K562 (cell line): Measurements from ENCODE around the gene POLR2L. TPM values are rescaled to one million over a fixed set of nuclear protein-coding genes. Genes with fewer than 3 reads are reported as not detected.

Experiments used
- ATAC-seq: fragments of 200-7000 bp; cut with Tn5 transposase; 3 replicates; pipeline ENCODE4 v1.9.1; 2020; ENCODE audit warnings: moderate library complexity
- BruUV-seq: library from RNA; stranded (reverse); fragments of 400-500 nt; replicated peaks from 2 replicates; lab custom pipeline; 2021; lab: Mats Ljungman, UMichigan
- CTCF ChIA-PET: fragments of 300-600 bp; formaldehyde crosslinking; extraction: SDS; loops from one replicate; lab custom pipeline; 2021; ENCODE audit warnings: low intra/inter-chr PET ratio; lab: Yijun Ruan, JAX
- POLR2A ChIA-PET: fragments of 300-600, 350-650 bp; sonication (Branson Sonifier 250); formaldehyde crosslinking; extraction: SDS; loops from one replicate; lab custom pipeline; 2021; ENCODE audit warnings: antibody characterized with exemption, inconsistent platforms; lab: Yijun Ruan, JAX
- DNase-seq, 4 experiments: peaks; one replicate each; pipeline versions ENCODE4 v3.0.0 to v3.0.0-alpha.2; 2011 to 2018; ENCODE audit warnings: low spot score in 3 of 4, mixed read lengths in 3 of 4; ENCODE audit errors: extremely low read depth in 1 of 4
- FAIRE-seq: peaks from 2 replicates; lab custom pipeline; 2011; peaks lifted over from hg19 to GRCh38; lab: Jason Lieb, UNC
- H2AFZ ChIP-seq: 2 replicates; pipeline ENCODE4 v1.6.0; 2011; ENCODE audit warnings: low read depth, low read length, control low read depth, inconsistent platforms
- H3K27ac ChIP-seq: fragments of 200-600 bp; 3 replicates; pipeline ENCODE4 v1.8.0; 2011; ENCODE audit warnings: low read depth, mild to moderate bottlenecking, control low read depth, inconsistent platforms, low read length, moderate library complexity, mixed read lengths; ENCODE audit errors: extremely low read depth
- H3K27me3 ChIP-seq, 2 experiments: fragments of 300-600 bp in 1 of 2; 2 replicates in 1 of 2; 3 replicates in 1 of 2; pipeline versions ENCODE4 v1.6.0 to v1.8.0; 2011; ENCODE audit warnings: inconsistent platforms in 2 of 2, low read length in 2 of 2, mild to moderate bottlenecking in 1 of 2, mixed read lengths in 1 of 2, moderate library complexity in 1 of 2; ENCODE audit not compliant: control insufficient read depth in 2 of 2, insufficient read depth in 2 of 2
- H3K36me3 ChIP-seq: fragments of 300-600 bp; 3 replicates; pipeline ENCODE4 v1.8.0; 2011; ENCODE audit warnings: mild to moderate bottlenecking, low read length, inconsistent platforms; ENCODE audit not compliant: control insufficient read depth, insufficient read depth
- H3K4me1 ChIP-seq, 2 experiments: fragments of 200-600 bp in 1 of 2; replicated peaks in 1 of 2; 2 replicates in 1 of 2; 3 replicates in 1 of 2; pipeline versions ENCODE4 v1.5.1 to v1.8.0; 2011; ENCODE audit warnings: inconsistent platforms in 2 of 2, low read length in 2 of 2, mild to moderate bottlenecking in 1 of 2, mixed read lengths in 1 of 2, moderate library complexity in 1 of 2; ENCODE audit not compliant: control insufficient read depth in 2 of 2, insufficient read depth in 2 of 2
- H3K4me2 ChIP-seq: 2 replicates; pipeline ENCODE4 v1.6.1; 2011; ENCODE audit warnings: low read length, control low read depth, inconsistent platforms, mixed read lengths; ENCODE audit not compliant: insufficient read depth
- H3K4me3 ChIP-seq: fragments of 200-600 bp; sonication (generic), shearing (Covaris generic); 2 replicates; pipeline ENCODE4 v1.5.1; 2016; ENCODE audit warnings: control low read depth, inconsistent platforms
- H3K79me2 ChIP-seq: fragments of 200-600 bp; 3 replicates; pipeline ENCODE4 v1.8.0; 2011; ENCODE audit warnings: low read length, inconsistent platforms; ENCODE audit not compliant: control insufficient read depth, insufficient read depth
- H3K9ac ChIP-seq, 2 experiments: 2 replicates each; pipeline versions ENCODE4 v1.6.0 to v1.6.1; 2011; ENCODE audit warnings: low read depth in 2 of 2, low read length in 2 of 2, control low read depth in 1 of 2, inconsistent platforms in 1 of 2, mild to moderate bottlenecking in 1 of 2, mixed read lengths in 1 of 2; ENCODE audit not compliant: insufficient read depth in 1 of 2
- H3K9me1 ChIP-seq: one replicate; pipeline ENCODE4 v1.6.0; 2011; ENCODE audit warnings: inconsistent platforms, mild to moderate bottlenecking, low read length, moderate library complexity; ENCODE audit not compliant: control insufficient read depth, insufficient read depth
- H3K9me3 ChIP-seq: replicated peaks from 2 replicates; pipeline ENCODE4 v1.5.1; 2011; ENCODE audit warnings: low read depth, low read length, inconsistent platforms; ENCODE audit not compliant: control insufficient read depth, insufficient read depth
- H4K20me1 ChIP-seq: replicated peaks from 2 replicates; pipeline ENCODE4 v1.6.1; 2011; ENCODE audit warnings: low read length, inconsistent platforms, mixed read lengths; ENCODE audit not compliant: control insufficient read depth, insufficient read depth
- NFYB ChIP-seq: IDR thresholded peaks from 2 replicates; pipeline ENCODE4 v1.6.1; 2011; ENCODE audit warnings: mild to moderate bottlenecking, moderate library complexity; ENCODE audit not compliant: insufficient read length; ENCODE audit errors: extremely low read depth
- POLR2G ChIP-seq: fragments of 200-400 bp; formaldehyde crosslinking; IDR thresholded peaks from 2 replicates; pipeline ENCODE4 v1.6.1; 2017; ENCODE audit warnings: low read depth, mild to moderate bottlenecking, antibody characterized with exemption, low read length, moderate library complexity
- RBM39 ChIP-seq: fragments of 200-400 bp; formaldehyde crosslinking; optimal IDR thresholded peaks from 2 replicates; pipeline ENCODE3; 2018; ENCODE audit warnings: low read depth, low read length
- ZNF764 ChIP-seq: fragments of 250-450 bp; sonication (Bioruptor Pico); IDR thresholded peaks from 2 replicates; pipeline ENCODE4 v1.4.0; 2020; ENCODE audit warnings: low read depth, mild to moderate bottlenecking, moderate library complexity
- WGBS: fragments of 100-300 bp; shearing (Covaris generic); methylation state at CpG from one replicate; pipeline ENCODE4 v1.1.6; 2016; ENCODE audit warnings: low coverage, mixed read lengths; ENCODE audit not compliant: insufficient coverage; ENCODE audit errors: missing lambda C conversion rate; 5-methylcytosine and 5-hydroxymethylcytosine counted together
- in situ Hi-C: fragments of 300-500 bp; cut with MboI; formaldehyde crosslinking; loops from 4 replicates; pipeline ENCODE4 v1.15.0; 2018; ENCODE audit warnings: inconsistent platforms, mixed read lengths
- intact Hi-C: fragments of 100-400 bp; cut with micrococcal nuclease; formaldehyde crosslinking; loops from 2 replicates; pipeline ENCODE4 v1.14.2; 2022
- polyA plus RNA-seq, 8 experiments: library from polyadenylated mRNA; depleted of rRNA in 4 of 8; stranded (reverse) in 5 of 8; unstranded in 3 of 8; fragments of >200 nt; fragmentation: Nextera tagmentation in 2 of 8; fragmentation: Illumina TruSeq in 1 of 8; extraction: Ambion mirVana in 2 of 8; extraction: Trizol in 1 of 8; gene quantifications; 2 replicates each; pipeline versions ENCODE4 v1.2.1 to v1.2.3, GENCODE V29; 2011 to 2014; ENCODE audit warnings: inconsistent platforms in 1 of 8, missing spikeins in 1 of 8
- total RNA-seq, 7 experiments: library from RNA; depleted of rRNA in 6 of 7; stranded (reverse); fragments of >200 nt in 6 of 7; fragmentation: Illumina TruSeq in 2 of 7; extraction: Trizol in 2 of 7; gene quantifications; 2 replicates each; pipeline versions ENCODE4 v1.2.1 to v1.2.3, GENCODE V29; 2011 to 2021; ENCODE audit warnings: low replicate concordance in 1 of 7
- TF ChIP-seq, protein P1 (sequence below): sonication (generic); formaldehyde crosslinking; IDR thresholded peaks from 2 replicates; pipeline ENCODE4 v1.8.1; 2023; ENCODE audit warnings: mild to moderate bottlenecking, missing genetic modification reagents
- TF ChIP-seq, protein P2 (sequence below): sonication (generic); formaldehyde crosslinking; IDR thresholded peaks from 2 replicates; pipeline ENCODE4 v1.8.1; 2023; ENCODE audit warnings: mild to moderate bottlenecking, missing genetic modification reagents
- TF ChIP-seq, protein P3 (sequence below): fragments of 450-650 bp; IDR thresholded peaks from 2 replicates; pipeline ENCODE4 v1.6.1; 2016; ENCODE audit warnings: mild to moderate bottlenecking

The POLR2L gene
- total and polyA plus RNA-seq, 9 of the 15 experiments (the other 6 are each of a cell fraction or from before 2014, with no cell fraction given): 38.3 to 688 (median 108) TPM

DNA sequence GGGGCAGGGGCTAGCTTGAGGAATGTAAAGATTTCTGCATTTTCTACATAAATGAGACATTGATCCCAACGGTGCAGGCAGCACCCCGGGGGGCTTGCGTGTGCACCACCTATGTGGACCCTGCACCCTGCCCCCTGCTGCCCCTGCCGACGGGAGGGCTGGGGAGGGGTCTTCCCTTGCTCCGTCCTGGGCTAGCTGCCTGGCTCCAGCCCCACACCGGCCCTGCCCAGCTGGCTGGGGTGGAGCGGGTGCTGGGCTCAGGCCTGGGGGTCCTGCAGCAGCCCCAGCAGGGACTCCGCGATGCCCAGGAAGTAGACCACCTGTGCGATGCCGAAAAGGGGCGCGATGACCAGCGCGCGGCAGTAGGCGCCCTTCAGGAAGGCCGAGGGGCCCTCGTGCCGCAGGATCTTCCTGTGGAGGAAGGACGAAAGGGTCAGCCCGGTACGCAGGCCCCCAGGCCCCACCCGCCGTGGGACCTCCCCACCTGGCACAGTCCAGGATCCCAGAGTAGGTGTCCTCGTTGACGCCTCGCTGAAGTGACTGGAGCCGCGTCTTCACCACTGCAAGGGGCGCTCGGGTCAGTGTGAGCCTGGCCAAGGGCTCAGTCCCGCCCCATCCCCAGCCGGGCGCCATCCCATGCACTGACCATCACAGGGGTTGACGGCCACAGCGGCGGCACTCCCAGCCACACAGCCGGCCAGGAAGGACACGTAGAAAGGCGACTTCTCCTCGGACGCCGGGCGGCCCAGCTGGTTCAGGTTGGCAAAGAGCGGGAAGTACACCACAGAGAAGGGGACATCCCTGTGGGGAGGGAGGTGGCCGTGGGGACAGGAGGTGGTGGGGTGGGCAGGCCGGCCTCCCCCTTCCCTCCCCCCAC is 50.4 kb downstream of the POLR2L start:
- ChIA-PET POLR2A (interaction anchor here (0.7 to 0.9 kb wide), 2 partner anchors 9 to 21 kb away, joined by 4 to 5 read pairs; no protein-coding TSS in a partner anchor), CTCF (no interaction called here)
- TF ChIP-seq, protein P1, sequence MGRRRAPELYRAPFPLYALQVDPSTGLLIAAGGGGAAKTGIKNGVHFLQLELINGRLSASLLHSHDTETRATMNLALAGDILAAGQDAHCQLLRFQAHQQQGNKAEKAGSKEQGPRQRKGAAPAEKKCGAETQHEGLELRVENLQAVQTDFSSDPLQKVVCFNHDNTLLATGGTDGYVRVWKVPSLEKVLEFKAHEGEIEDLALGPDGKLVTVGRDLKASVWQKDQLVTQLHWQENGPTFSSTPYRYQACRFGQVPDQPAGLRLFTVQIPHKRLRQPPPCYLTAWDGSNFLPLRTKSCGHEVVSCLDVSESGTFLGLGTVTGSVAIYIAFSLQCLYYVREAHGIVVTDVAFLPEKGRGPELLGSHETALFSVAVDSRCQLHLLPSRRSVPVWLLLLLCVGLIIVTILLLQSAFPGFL: no peak
- TF ChIP-seq POLR2G: peak; percentile 54
- TF ChIP-seq ZNF764 (CRISPR knock-in tag): no peak
- TF ChIP-seq NFYB: no peak
- no peak for TF ChIP-seq RBM39
- TF ChIP-seq, protein P2, sequence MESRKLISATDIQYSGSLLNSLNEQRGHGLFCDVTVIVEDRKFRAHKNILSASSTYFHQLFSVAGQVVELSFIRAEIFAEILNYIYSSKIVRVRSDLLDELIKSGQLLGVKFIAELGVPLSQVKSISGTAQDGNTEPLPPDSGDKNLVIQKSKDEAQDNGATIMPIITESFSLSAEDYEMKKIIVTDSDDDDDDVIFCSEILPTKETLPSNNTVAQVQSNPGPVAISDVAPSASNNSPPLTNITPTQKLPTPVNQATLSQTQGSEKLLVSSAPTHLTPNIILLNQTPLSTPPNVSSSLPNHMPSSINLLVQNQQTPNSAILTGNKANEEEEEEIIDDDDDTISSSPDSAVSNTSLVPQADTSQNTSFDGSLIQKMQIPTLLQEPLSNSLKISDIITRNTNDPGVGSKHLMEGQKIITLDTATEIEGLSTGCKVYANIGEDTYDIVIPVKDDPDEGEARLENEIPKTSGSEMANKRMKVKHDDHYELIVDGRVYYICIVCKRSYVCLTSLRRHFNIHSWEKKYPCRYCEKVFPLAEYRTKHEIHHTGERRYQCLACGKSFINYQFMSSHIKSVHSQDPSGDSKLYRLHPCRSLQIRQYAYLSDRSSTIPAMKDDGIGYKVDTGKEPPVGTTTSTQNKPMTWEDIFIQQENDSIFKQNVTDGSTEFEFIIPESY (CRISPR knock-in tag): peak; percentile 47; the same call in 1 of the 2 replicates
- TF ChIP-seq, protein P3, sequence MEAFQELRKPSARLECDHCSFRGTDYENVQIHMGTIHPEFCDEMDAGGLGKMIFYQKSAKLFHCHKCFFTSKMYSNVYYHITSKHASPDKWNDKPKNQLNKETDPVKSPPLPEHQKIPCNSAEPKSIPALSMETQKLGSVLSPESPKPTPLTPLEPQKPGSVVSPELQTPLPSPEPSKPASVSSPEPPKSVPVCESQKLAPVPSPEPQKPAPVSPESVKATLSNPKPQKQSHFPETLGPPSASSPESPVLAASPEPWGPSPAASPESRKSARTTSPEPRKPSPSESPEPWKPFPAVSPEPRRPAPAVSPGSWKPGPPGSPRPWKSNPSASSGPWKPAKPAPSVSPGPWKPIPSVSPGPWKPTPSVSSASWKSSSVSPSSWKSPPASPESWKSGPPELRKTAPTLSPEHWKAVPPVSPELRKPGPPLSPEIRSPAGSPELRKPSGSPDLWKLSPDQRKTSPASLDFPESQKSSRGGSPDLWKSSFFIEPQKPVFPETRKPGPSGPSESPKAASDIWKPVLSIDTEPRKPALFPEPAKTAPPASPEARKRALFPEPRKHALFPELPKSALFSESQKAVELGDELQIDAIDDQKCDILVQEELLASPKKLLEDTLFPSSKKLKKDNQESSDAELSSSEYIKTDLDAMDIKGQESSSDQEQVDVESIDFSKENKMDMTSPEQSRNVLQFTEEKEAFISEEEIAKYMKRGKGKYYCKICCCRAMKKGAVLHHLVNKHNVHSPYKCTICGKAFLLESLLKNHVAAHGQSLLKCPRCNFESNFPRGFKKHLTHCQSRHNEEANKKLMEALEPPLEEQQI: no peak
- Histone ChIP-seq H4K20me1 (no peaks in the 10 kb centered on the region), H3K79me2 (peaks cover 17% of the 10 kb centered on the region), H3K4me1 (peaks cover 7 to 89% of the 10 kb centered on the region in 2 experiments), H3K4me2 (no peak overlapping the region), H2AFZ (no peak overlapping the region), H3K9me3 (no peaks in the 10 kb centered on the region), H3K9ac (no peak overlapping the region; a peak in 1 of 4 replicates), H3K36me3 (peaks cover 31% of the 10 kb centered on the region; the same call in 1 of the 3 replicates), H3K9me1 (peaks cover 3% of the 10 kb centered on the region), H3K27ac (no peak overlapping the region), H3K27me3 (no peaks in the 10 kb centered on the region), H3K4me3 (no peak overlapping the region)
- no peak for ATAC-seq
- FAIRE-seq: no peak
- 92% methylated on average over 33 of the region's 49 CpGs for WGBS
- BruUV-seq: no TSS peak
- DNase-seq: no peak
- in situ Hi-C loops: no loop called here
- intact Hi-C loops: loop anchor here (10.0 kb wide), 1 partner anchor 227 kb away; the partner anchor contains the start of genes LMNTD2 and RASSF7
